Activated CD4-positive, alpha-beta T cell treated with anti-CD3 and anti-CD28 coated beads, Interleukin-2, amount 50 U/mL, for 48 hours (primary cell): ENCODE measurements around the gene SYNGR1.

Experiments used
- DNase-seq, 2 experiments: peaks; one replicate each; pipeline ENCODE4 v3.0.0-alpha.2; 2020

Gene SYNGR1, protein sequence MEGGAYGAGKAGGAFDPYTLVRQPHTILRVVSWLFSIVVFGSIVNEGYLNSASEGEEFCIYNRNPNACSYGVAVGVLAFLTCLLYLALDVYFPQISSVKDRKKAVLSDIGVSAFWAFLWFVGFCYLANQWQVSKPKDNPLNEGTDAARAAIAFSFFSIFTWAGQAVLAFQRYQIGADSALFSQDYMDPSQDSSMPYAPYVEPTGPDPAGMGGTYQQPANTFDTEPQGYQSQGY

DNA sequence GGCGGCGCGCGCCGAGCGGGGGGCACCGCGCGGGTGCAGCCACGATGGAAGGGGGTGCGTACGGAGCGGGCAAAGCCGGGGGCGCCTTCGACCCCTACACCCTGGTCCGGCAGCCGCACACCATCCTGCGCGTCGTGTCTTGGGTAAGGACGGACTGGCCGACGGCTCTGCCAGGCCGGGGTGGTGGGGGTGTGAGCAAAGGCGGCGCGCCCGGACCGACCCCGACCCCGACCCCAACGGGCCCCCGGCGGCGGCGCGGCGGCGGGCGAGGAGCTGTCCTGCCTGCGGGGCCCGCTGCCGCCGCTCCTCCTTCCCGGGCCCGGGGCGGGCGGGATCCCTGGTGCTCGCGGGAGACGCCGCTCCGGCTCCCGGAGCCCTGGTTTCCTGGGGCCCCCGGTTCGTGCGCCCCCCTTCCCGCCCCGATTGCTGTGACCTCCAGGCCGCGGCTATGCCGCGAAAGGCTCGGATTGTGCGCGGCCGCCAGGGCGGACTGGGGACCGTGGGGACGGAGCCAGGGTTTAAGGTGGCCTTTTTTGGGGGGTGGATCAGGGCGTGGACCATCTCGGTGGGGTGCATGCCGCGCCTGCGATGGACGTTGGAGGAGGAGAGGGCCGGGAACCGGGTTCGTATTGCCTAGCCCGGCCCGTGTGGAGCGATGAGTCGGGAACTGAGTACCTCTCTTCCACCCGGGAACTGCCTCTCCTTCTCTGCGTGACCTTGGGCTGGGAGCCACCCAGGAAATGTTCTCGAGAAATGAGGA, at the start of gene SYNGR1:
TSS of gene SYNGR1 (plus strand) at position 25 of the 760 bp plus-strand sequence. CDS start at position 45, 20 bp downstream.
- no peak for DNase-seq

DNA sequence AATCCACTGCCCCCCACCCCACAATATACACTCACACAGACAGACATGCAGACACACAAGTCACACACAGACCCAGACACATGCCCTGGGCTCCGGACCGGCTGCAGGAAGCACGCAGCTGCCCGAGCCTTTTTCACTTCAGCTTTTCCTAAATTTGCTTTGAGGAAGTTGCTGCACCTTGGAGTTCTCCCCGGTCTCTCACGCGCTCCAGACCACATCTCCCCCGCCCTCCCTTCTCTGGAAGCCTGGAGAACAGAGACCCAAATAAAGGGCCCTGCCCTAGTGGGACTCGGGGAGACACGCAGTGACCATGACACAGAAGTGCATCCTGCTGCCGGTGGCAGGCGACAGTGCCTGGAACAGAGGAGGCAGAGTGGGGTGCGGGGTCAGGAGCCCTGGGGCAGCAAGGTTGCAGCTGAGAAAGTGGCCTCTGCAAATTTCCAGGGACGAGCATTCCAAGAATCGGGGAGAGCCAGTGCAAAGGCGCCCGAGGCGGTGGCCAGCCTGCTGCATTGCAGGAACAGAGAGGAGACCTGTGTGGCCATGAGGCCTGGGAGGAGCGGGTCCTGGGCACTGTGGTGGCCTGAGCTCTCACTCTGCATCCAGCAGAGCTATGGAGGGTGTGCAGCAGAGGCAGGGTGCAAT, 49.5 kb upstream of the SYNGR1 start:
- DNase-seq, result no peak

DNA sequence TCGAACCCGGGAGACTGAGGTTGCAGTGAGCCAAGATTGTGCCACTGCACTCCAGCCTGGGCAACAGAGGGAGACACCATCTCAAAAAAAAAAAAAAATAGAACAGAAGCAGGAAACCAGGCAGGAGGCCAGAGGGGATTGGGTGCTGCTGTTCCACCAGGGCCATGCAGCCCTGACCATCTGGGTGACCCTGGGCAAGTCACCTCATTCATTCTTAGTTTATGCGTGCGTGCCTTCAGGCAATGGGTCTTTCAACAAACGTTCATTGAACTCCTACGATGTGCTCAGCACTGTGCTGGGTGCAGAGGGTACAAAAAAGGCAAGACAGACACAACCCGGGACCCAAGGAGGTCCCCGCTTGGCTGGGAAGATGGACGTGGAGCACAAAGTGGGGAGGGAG, 48.7 kb upstream of the SYNGR1 start:
- no peak for DNase-seq

GRCh38 chr22:39301926-39302325, 47.9 kb upstream of the SYNGR1 start:
- no peak for DNase-seq

GRCh38 chr22:39302431-39302960, 47.3 kb upstream of the SYNGR1 start:
- no peak for DNase-seq

DNA sequence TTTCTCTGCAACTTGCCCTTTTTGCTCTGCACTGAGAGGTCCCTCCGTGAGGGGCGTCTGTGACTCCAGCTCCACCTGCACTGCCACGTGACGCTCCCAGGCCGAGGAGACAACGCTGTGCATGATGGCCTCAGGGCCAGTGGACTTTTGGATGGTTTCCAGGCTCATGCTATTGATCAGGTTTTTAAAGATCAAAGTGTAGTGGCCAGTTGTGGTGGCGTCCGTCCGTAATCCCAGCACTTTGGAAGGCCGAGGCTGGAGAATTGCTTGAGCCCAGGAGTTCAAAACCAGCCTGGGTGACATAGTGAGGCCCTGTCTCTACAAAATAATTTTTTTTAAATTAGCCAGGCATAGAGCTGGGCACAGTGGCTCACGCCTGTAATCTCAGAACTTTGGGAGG, 46.4 kb upstream of the SYNGR1 start:
- no peak for DNase-seq

DNA sequence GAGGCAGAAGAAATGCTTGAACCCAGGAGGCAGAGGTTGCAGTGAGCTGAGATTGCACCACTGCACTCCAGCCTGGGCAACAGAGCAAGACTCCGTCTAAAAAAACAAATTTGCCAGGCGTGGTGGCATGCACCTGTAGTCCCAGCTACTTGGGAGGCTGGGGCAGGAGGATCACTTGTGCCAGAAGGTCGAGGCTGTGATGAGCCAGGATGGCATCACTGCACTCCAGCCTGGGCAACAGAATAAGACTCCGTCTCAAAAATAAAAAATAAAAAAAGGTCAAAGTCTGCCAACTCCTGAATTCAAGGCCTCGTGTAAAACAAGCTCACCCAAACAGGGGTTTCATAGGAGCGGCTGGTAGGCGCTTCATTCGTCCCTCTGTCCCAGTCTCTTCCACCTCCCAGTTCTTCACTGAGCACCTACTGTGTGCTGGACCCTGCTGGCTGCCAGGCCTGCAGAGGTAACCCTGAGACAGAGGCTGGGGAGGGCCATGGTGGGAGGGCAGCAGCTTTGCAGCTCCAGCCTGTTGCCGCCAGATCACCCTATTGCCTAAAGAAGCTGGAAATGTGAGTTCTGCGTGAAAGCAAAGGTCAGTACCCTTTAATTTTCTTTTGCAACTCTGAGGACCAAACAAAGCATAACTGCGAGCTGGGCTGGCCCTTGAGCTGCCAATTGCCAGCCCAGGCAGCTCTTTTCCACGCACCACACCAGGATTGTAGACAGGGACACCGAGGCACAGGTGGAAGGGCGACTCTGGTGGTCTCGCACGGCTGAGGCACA, 45.7 kb upstream of the SYNGR1 start:
- no peak for DNase-seq

GRCh38 chr22:39306456-39307361, 43.1 kb upstream of the SYNGR1 start:
- peak; percentile 70 to 74 for DNase-seq

DNA sequence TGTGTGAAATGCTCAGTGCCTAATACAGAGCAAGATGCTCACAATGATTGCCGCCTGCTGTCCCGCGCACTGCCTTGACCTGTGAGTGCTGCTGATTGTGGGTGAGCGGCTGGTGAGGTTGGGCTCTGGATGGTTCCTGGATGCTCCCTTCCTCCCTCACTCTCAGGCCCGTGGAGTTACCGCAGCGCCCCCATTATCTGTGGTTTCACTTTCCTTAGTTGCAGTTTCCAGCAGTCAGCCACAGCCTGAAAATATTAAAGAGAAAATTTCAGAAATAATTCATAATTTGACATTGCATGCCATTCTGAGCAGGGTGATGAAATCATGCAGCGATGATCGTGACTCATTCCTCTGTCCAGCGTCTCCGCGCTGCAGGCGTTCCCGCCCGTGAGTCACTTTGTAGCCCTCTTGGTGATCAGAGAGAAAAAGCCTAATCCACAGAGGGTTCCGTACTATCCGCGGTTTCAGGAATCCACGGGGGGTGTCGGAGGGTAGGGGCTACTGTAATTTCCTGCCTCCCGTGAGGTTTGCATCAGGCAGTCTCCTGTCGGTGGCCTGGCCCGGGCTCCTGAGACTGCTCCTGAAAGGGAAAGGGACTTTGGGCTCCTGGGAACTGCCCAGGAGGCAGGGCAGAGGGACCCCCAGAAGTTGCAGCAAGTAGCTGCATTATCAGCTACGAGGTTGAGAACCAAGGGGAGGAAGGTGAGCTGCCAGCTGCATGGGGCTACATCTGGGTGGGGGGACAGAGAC, 41.0 kb upstream of the SYNGR1 start:
- no peak for DNase-seq

GRCh38 chr22:39309364-39309861, 40.4 kb upstream of the SYNGR1 start:
- DNase-seq, result no peak

DNA sequence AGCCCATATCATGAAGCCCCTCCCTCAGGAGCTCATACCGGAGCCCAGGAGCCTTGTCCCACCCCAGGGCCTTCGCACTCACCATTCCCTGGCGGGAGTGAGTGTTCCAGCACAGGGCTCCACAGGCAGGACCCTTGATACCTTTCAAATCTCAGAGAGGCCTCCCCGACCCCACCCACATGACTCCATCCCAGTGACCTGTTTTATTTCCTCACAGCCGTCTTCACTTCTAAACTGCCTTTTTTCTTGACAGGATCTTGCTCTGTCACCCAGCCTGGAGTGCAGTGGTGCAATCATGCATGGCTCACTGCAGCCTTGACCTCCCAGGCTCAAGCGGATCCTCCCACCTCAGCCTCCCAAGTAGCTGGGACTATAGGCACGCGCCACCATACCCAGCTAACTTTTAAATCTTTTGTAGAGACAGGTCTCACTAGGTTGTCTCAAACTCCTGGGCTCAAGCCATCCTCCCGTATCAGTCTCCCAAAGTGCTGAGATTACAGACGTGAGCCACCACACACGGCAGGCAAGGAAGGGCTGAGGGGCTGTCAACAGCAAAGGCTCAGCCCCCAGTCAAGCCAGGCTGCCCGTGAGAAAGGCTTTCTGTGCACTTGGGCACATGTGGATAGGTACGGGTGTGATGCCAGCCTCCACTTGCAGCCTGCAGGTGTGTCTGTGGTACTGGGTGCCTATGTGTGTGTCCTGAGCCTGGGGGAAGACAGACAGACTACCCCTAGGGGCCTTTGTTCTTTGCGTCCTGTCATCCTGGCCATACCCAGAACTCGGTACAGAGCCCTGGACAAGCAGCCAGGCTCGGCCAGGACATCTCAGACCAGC, 39.7 kb upstream of the SYNGR1 start:
- DNase-seq, result peak in 1 of 2 experiments; percentile 28

DNA sequence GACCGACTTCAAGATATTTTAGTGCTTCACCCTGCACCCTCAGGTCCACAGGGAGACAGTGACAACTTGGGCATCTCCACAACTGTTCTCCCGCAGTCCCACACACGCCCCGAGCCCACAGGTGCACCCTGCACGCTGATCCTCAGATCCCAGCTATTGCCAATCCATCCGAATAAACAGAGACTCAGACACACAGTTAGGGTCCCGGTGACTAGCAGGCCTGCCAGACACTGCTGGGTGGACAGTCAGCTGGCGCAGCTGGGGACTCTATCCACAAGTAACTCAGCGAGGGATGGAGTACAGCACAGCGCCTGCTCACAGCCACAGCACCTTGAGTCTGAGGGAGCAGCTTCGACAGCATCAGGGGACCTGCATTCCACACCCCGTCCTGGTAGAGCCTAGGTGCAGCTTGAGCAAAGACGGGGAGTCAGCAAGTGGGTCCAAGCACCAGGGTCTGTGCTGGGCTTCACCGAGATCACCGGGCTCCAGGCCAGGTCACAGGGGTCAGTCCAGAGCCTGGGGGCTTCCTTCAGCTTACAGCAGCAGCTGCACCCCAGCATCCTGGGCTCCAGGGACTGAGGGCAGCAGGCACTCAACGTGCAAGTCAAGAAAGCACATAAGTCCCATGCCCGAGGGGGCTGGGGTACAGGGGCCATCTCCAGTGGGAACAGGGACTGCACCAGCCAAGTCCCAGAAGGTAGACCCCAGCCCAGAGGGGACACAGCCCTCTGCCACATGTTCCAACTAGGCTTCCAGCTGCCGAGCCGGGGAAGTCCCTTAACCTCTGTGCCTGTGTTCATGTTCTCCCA, 38.0 kb upstream of the SYNGR1 start:
- DNase-seq, result peak in 1 of 2 experiments; percentile 56

DNA sequence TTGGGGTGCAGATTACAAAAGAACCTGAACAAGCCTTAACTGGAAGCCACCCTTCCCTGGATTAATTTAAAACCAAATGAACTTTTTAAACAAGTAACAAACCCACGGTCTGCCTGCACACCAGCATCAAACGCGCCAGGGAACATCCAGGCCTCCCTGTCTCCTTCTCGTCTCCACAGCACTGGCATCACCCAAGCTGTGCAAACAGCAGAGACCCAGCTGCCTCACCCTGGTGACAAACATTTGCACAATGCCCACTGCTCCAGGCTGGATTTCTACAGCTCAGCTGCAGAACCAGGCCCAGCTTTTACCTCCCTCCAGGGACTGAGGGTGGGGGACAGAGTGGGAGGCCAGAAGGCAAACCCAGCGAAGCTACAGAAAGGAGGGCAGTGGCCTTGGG, 37.4 kb upstream of the SYNGR1 start:
- DNase-seq, result peak in 1 of 2 experiments; percentile 30

DNA sequence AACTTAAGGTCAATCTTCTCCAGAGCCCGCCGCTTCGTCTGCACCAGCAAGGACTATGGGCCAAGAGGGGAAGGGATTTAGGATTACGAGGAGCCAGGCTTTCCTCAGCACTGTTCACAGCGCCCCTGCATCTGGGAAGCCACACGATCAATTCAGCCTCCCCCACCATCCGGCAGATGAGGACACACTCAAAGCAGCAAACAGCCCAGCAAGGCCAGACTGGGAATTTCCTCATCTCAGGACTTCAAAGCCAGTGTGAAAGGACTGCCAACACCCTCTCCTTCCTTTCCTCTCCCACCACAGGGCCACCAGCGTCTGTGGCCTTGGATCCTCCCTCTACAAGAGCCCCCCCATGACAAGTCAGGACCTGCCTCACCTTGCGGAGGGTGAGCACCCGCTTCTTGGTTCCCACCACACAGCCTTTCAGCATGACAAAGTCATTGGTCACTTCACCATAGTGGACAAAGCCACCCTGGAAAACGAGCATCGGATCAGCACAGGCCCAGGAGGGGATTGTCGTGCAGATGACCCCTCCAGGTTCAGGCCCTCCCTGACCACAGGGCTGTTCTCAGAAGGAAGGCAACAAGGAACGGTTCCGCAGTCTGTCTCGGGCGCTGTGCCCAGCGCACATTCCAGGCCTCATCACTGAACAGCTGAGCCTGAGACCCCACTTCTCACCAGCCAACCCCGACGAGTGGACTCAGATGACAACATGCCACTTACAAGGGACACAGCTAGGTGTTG, 36.4 kb upstream of the SYNGR1 start:
- DNase-seq, result no peak

- DNase-seq, result peak in 1 of 2 experiments; percentile 32
Measured at GRCh38 chr22:39314251-39314971, 35.4 kb upstream of the SYNGR1 start.

GRCh38 chr22:39315389-39315788, 34.4 kb upstream of the SYNGR1 start:
- no peak for DNase-seq

DNA sequence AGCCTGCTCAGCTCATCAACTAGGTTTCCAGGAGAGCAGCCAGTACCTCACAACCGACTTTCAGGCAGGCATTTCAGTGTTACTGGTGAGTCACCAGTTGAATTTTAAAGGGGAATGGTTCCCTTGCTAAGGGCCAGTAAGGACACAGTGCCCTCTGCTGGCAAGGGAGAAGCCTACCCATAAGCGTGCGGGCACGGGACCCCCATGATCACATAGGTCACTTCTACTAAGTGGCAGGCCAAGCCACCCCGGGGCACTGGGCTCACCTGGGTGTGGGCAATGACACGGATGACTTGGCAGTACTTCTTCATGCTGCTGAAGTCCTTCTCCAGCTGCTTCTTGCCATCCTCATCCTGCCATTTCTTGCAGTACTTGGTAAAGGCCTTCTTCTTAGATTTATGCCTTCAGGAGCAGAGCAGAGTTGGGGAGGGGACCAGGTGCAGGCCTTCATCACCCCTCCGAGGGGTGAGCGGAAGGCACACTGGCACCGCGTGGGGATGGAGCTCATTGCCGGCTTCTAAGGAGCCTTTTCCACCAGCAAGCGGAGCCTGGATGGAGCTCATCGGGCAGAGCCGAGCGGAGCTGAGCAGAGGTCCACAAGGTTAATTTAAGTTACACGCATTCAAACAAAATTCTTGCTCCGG, 33.2 kb upstream of the SYNGR1 start:
- DNase-seq, result peak; percentile 76 to 84
